ENCODE results near the gene CRISP2.

The CRISP2 gene

DNA sequence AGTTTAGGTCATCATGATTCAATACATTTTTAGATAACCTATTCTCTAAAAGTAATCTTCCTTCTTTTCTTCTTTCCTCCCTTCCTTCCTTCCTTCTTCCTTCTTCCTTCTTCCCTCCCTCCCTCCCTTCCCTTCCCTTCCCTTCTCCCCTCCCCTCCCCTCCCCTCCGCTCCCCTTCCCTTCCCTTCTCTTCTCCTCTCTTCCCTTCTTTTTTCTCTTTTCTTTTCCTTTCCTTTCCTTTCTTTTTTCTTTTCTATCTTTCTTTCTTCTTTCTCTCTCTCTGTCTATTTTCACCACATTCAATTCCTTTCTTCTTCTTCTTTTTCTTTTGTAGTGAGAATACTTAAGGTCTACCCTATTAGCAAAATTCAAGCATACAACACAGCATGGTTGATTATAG is 59.4 kb downstream of the CRISP2 start:
- no peak for DNase-seq (ENCODE audit: low read depth)

DNA sequence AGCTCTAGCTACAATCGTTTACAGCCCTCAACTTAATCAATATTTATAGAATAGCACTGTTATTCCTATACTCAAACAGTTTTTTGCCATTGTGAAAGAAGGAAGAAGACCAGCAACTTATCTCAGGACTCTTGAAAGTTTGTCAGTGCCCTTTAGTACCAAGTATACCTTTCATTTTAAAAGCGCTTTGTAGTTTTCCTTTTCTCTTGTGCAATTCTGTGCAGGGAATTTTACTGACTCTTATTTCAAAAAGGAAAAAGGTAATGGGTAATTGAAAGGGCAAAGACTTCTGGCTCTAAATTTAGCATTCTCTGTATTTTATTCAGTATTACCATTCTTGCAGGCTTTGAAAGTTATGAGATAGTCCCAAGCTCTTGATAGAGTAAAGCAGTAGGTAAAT is 59.9 kb downstream of the CRISP2 start:
- no peak for DNase-seq (ENCODE audit: low read depth)

DNA sequence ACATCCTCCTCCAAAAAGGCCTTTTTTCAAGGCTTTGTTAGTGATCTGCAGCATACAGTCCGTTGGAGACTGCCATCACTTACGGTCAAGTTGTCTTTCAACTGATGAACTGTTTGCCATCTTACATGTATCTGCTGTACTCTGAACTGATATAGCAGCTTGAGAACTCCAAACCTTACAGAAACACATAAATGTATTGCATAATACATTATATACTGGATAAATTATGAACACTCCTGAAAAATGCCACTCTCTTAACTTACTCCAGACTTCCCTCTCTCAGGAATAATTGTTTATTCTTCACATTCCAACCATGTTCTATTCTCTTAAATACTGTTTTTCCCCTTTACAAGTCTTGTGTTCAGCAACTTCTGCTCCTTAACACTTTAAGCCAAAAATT is 62.1 kb downstream of the CRISP2 start:
- DNase-seq (ENCODE audit: low read depth): no peak

DNA sequence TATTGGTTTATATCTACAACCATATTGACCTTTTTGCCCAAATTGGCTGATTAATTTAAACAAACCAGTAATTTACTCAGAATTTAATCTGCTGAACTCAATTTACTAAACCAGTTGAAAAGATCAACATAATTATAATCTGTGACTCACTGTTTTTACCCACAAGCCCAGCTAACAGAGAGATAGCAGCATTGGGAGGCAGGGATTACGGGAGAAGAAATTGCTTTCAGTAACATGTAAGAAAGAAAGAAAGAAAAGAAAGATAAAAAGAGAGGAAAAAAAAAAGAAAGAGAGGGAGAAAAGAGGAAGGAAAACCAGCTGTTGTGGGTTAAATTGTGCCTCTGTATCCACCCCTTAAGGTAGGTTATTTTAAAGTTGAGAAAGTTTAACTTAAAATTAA is 63.4 kb downstream of the CRISP2 start:
- no peak for DNase-seq (ENCODE audit: low read depth)

GRCh38 chr6:49648036-49648435 is 65.3 kb downstream of the CRISP2 start:
- no peak for DNase-seq (ENCODE audit: low read depth)

GRCh38 chr6:49647476-49647875 is 65.9 kb downstream of the CRISP2 start:
- no peak for DNase-seq (ENCODE audit: low read depth)

DNA sequence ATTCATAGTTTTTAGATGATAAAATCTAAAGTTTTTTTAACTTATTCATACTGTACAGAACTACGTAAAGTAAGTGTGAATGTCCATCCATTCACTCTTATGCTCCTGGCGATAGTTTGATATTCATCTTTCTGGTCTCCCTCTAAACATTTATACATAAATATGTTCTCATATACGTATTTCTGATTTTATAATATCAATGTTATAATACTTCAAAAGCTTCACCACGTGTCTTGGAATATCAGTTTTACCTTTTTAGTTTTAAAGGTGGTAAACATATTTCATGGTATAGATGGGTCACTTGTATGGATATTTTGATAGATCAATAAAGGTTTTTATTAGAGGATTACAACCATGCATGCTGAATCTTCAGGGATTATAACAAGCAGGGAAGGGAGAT is 66.4 kb downstream of the CRISP2 start:
- no peak for DNase-seq (ENCODE audit: low read depth)

DNA sequence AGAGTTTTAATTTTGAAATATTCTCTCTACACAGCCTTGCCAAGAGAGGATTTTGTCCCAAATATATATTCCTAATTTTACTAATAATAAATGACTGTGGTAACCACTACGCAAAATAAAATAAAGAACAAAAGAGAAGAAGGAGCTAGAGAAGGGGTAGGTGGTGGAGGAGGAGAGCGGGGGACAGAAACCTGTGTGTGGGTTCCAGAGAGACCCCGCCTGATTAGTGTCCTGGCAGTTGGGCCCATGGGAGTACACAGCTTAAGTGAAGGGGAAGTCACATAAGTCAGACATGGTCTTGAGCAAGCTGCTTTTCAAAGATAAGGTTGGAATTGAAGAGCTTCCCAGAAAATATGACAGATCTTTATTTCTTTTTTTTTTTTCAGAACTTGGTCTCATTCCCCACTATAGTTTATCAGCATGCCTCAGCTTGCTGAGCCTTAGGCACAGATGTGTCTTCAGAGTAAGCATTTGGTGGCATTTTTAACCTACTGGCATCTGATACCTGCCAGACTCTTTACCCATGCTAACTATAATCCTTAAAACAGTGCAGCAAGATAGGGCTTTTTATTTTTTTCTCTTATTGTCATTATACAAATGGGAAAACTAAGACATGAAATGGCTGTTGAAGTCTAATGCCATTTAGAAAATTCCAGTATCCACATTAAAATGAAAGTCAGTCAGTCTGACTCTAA is 67.1 kb downstream of the CRISP2 start:
- no peak for DNase-seq (ENCODE audit: low read depth)

GRCh38 chr6:49645139-49645538 is 68.2 kb downstream of the CRISP2 start:
- DNase-seq (ENCODE audit: low read depth): no peak

All from iris pigment epithelial cell (primary cell).